GM12891 (cell line): Measurements from ENCODE around the gene TK2.

ENCODE experiments used
- POLR2A ChIP-seq: IDR thresholded peaks from 2 replicates; pipeline ENCODE4 v1.6.1; 2011; ENCODE audit warnings: low read depth, low read length, control low read depth
- POLR2AphosphoS5 ChIP-seq: IDR thresholded peaks from 2 replicates; pipeline ENCODE4 v1.6.1; 2011; ENCODE audit warnings: low read depth, low read length, control low read depth
- SPI1 ChIP-seq: IDR thresholded peaks from 2 replicates; pipeline ENCODE4 v1.6.1; 2011; ENCODE audit warnings: low read depth, low read length, control low read depth
- TAF1 ChIP-seq: IDR thresholded peaks from 2 replicates; pipeline ENCODE4 v1.6.1; 2011; ENCODE audit warnings: low read depth, low read length, control low read depth

- TF ChIP-seq TAF1 (no peak), SPI1 (no peak), POLR2AphosphoS5 (no peak), POLR2A (no peak)
These were observed 10.1 kb downstream of the TK2 start for GRCh38 chr16:66539623-66540469.
